Left forelimb (tissue), 1 donor: ENCODE data around the gene ZNF804B.
"Not testable (repeated sequence)": the region's sequence is repeated elsewhere in the genome, so short reads cannot be mapped to it uniquely, and the experiment has no call there.

Source experiments
- DNase-seq: peaks from one replicate; pipeline ENCODE4 v3.0.0-alpha.2; 2018; ENCODE audit warnings: low spot score

ZNF804B gene

GRCh38 chr7:89085580-89085979 is 326.1 kb downstream of the ZNF804B start:
- DNase-seq, result no peak

GRCh38 chr7:89091550-89091949 is 332.1 kb downstream of the ZNF804B start:
- no peak for DNase-seq

GRCh38 chr7:89094269-89094668 is 334.8 kb downstream of the ZNF804B start:
- DNase-seq, result no peak

GRCh38 chr7:89103564-89103963 is 344.1 kb downstream of the ZNF804B start:
- DNase-seq, result no peak

GRCh38 chr7:89104748-89105685 is 345.5 kb downstream of the ZNF804B start:
- DNase-seq, result no peak

GRCh38 chr7:89123871-89124270 is 364.4 kb downstream of the ZNF804B start:
- DNase-seq, result no peak

GRCh38 chr7:89129600-89130375 is 370.3 kb downstream of the ZNF804B start:
- DNase-seq, result no peak

GRCh38 chr7:89133357-89133756 is 373.9 kb downstream of the ZNF804B start:
- no peak for DNase-seq

GRCh38 chr7:89133819-89134218 is 374.3 kb downstream of the ZNF804B start:
- no peak for DNase-seq

GRCh38 chr7:89145801-89146200 is 386.3 kb downstream of the ZNF804B start:
- DNase-seq, result no peak

- DNase-seq, result no peak
These were observed 400.6 kb downstream of the ZNF804B start for GRCh38 chr7:89160107-89160506.

- no peak for DNase-seq
These were observed 405.9 kb downstream of the ZNF804B start for GRCh38 chr7:89165421-89165820.

- no peak for DNase-seq
These were observed 411.1 kb downstream of the ZNF804B start for GRCh38 chr7:89170628-89171027.

GRCh38 chr7:89182116-89182515 is 422.6 kb downstream of the ZNF804B start:
- no peak for DNase-seq

GRCh38 chr7:89183712-89184111 is 424.2 kb downstream of the ZNF804B start:
- no peak for DNase-seq

- no peak for DNase-seq
These were observed 441.3 kb downstream of the ZNF804B start for GRCh38 chr7:89200758-89201157.

GRCh38 chr7:89223900-89224395 is 464.4 kb downstream of the ZNF804B start:
- no peak for DNase-seq

- not testable (repeated sequence) for DNase-seq
These were observed 469.2 kb downstream of the ZNF804B start for GRCh38 chr7:89228688-89229171.

GRCh38 chr7:89238156-89238555 is 478.7 kb downstream of the ZNF804B start:
- DNase-seq, result no peak

- no peak for DNase-seq
These were observed 486.7 kb downstream of the ZNF804B start for GRCh38 chr7:89246196-89246595.

- no peak for DNase-seq
These were observed 487.7 kb downstream of the ZNF804B start for GRCh38 chr7:89247207-89247606.

GRCh38 chr7:89259085-89259484 is 499.6 kb downstream of the ZNF804B start:
- DNase-seq, result no peak

- DNase-seq, result no peak
These were observed 504.6 kb downstream of the ZNF804B start for GRCh38 chr7:89264126-89264525.
